Fibroblast of upper back skin (primary cell): ENCODE measurements around the gene RNF126.
"Not testable (repeated sequence)": the region's sequence is repeated elsewhere in the genome, so short reads cannot be mapped to it uniquely, and the experiment has no call there.

Source experiments
- DNase-seq: peaks from one replicate; pipeline ENCODE4 v3.0.0-alpha.2; 2013

RNF126 gene

DNA sequence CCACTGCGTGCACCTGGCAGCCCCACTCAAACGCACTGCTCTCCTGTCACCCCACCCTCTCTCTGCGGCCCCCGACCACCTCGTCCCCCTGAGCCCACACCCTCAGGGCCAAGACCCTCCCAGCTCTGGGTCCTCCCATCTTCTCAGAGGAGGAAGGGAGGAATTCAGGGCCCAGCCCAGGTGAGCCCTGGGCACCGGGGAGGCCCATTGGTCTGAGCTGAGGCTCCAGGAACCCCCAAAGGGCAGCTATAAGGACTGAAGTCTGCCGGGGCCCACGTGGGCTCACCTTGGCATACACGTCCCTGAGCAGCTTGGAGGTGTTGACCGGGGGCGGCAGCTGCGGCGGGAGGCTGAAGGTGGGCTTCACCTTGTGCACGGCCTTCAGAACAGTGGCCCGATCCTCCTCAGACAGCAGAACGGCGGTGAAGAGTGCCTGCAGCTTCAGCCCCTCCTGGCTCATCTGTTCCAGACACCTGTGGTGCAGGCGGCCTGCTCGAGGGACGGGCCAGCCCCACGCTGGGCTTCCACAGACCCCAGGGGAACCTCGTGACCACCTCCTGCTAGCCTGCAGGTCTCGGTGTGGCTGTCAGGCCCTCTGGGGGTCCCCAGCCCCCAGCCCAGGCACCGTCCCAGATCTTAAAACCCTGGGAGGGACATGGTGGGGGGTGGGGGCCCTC lies 38.4 kb downstream of the RNF126 start:
- DNase-seq = no peak

DNA sequence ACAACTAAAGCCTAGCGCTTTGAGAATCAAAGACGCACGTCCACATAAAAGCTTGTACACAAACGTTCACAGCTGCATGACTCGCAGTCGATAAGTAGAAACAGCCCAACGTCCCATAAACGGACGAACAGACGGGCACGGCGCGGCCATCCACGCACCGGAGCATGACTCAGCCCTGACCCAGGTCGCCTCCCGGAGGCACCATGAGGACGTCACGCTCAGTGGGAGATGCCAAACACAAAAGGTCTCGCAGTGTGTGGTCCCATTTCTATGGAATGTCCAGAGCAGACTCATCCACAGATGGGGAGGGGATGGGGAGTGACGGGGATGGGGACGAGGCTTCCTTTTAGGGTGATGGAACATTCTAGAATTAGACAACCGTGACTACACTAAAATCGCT lies 39.0 kb downstream of the RNF126 start:
- peak; percentile 92 for DNase-seq

DNA sequence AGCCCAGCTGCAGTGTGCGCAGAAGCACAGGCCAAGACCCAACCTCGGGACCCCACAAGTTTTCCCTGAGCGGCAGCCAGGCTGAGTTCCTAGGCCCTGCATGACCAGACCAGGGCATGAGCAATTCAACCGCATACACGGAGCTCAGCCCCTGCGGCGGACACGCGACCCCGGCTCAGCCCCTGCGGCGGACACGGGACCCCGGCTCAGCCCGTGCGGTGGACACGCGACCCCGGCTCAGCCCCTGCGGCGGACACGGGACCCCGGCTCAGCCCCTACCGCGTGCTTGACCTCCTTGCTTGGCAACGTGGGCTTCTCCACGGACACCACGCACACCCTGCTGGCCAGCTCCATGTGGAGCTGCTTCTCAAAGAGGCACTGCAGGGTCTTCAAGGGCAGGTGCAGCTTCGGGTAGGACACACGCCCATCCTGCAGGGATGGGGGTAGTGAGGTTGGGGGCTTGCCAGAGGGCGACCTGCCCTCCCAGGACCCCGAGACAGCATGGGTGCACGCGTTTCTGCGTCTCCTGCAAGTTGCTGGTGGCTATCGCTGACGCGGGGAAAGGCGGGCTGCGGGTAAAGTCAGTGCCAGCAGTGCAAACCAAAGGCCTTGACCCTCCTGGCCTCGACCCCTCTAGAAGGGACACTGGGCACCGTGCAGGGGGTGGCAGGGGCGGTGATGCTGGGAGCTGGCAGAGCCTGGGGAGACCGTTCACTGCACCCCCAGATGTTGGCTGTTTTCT lies 39.7 kb downstream of the RNF126 start:
- DNase-seq = no peak

DNA sequence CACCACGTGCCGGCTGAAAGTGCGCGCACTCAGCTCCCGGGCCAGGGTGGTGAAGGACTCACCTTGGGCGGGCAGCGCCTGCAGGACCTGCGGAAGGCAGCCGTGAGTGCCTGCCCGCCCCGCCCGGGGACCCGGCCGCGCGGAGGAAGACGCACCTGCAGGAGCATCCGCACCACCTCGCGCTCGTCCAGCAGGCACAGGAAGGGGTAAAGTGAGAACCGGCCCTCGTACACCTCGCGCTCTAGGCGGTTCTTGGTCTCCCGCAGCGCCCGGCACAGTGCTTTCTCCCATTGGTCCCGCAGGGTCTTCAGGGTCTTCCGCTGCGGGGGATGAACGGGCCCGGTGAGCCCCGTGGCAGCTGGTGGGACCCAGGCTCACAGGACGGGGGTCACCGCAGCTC lies 40.3 kb downstream of the RNF126 start:
- DNase-seq = no peak

DNA sequence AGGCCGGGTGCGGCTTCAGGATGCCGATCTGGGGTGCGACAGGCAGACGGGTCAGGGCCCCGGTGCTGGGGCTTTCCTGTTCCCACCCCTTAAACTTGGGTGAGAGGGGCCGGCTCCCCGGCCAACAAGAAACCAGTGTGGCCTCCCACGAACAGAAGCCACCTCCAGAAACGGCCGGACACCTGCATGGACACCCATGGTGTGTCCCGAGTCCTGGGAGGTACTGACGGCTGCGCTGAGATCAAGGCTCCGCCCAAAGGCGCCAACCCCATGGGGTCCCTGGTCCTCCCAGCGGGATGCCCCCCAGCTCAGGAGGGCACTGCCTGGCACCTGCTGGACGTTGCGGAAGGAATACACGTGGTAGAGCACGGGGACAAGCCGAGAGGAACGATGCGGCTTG lies 41.2 kb downstream of the RNF126 start:
- no peak for DNase-seq

DNA sequence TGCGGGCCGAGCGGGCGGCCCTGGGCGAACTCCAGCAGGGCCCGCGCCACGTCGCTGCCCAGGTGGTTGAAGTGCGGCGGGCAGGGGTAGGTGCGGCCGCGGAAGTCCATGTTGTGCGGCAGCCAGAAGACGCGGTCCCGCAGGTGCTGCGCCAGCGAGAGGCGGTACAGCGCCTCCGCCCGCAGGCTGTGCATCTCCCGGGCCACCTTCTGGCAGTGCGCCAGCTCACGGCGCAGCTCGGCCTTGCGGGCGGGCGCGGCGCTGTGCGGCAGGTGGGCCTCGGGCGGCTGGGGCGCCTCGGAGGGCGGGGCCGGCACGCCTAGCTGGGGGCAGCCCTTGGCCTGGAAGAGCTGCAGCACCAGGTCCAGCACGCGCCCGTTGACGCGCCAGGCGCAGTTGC lies 41.8 kb downstream of the RNF126 start:
- DNase-seq = not testable (repeated sequence)

DNA sequence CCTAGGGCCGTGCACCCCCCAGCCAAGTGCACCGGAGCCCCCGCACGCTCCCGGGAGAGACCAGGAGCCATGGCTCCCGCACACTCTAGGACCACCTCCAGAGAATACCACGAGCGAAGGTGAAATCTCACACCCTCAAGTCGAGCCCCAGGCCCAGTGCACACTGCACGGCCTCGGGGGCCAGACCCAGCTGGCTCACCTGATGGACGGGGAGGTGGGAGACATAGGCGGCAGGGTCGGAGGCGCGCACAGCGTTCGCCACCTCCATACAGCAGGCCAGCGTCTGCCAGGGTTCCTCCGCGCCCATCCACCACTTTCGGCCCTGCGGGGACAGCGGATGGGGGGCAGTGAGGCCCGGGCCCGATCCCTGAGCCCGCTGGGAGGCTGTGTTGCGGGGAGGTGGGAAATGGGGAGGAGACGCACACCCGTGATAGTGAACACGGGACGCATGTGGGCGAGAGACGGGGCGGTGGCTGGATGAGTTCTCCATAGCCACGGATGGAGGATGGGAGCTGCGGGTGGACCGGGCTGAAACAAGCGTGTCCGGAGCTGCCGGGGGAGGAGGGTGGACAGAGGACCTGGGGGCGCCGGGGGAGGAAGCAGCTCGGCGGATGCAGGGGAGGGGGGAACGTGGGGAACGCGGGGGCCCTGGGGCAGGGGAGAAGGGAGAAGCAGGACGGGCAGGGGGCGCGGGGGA lies 42.7 kb downstream of the RNF126 start:
- no peak for DNase-seq

DNA sequence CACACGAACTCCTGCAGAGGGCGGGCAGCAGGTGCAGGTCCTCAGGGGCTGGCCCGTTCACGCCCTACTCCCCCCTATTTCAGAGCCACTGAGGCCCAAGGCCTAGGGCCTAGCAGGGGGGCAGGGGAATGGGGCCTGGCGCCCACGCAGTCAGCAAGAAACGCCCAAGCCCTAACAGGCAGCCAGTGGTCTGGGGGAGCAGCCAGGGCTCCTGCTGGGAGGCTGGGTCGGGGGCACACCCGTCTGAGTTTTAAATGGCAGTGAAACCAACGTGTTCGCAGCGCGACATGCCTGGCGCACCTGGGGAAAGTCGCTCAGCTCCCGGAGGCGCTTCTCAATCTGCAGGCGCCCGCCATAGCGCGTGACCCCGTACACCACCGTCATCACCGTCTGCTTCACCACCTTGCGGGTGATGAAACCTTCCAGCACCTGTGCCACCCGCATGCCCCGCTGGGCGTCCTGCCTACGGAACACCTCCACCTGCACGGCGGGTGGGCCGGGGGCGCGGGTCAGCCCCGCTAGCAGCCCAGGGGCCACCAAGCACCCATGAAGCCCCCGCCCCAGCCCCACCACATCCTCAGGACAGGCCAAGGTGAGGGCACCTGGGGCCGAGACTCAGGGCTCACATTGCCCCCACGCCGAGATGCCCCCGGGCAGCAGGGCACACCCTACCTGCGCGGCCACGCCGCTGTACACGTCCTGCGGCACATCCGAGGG lies 43.6 kb downstream of the RNF126 start:
- DNase-seq = no peak

DNA sequence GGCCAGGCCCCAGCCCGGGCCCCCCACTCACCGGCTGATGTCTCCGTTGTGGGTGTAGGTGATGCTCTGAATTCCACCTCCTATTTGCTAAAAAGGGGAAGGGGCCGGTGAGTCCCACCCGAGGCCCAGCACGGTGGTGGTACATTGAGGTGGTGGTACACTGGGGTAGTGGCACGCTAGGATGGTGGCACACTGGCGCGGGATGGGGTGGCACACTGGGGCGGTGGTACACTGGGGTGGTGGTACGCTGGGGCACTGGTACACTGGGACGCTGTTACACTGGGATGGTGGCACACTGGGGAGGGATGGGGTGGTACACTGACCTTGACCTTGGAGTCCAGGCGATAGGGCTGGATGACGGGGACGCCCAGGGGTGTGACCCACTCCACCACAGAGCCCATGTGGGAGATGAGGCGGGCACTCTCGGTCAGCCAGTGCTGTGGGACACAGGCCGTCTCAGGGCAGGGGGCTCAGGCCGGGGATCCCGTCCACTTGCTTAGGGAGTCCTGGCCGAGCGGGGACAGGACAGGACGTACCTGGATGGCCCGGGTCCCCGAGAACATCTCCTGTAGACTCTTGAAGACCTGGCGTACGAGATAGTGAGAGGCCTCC lies 44.2 kb downstream of the RNF126 start:
- DNase-seq = no peak

DNA sequence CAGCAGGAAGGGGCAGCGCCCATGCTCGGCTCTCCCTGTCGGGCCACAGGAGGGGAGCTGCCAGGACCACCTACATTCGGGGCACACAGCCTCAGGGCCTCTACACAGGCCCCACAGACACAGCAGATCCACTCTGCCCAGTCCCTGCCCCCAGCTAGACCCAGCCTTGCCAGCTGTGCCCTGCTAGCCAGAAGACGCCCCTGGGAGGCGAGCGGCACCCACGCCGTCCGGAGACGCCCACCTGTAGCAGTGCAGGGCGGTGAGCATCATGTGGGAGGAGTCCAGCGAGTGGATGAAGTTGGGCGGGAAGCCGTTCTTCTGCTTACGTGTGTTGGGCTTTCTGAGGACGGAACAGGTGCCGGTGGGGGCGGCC lies 44.8 kb downstream of the RNF126 start:
- no peak for DNase-seq

DNA sequence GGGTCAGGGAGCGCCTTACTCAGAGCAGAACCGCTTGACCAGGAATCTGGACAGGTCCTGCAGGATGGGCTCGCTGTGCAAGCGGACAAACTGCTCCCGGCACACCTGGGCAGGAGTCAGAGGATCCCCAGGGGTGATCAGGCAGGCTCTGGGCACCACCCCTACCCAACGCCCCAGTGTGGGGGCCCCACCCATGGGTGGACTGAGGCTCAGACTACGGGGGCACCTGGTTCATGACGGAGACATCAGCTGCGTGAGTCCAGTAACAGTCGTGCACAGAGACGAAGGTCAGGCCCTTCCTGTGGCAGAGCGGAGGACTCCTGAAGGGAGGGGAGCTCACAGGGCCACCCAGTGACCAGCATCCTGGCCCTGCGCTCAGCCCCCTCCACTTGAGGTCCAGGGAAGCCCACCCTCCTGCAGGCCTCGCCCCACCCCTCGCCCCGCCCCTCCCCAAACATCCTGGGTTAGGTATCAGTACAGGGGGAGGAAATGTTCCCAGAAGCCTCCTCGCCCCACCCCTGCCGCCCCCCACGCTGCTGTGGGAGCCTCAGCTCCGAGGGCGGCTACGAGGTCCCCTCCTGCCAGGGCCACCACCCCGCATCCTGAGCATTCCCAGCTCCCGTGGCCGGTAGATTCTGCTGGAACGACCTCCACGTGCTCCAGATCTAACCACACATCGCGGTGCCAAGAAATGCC lies 45.3 kb downstream of the RNF126 start:
- DNase-seq = no peak

DNA sequence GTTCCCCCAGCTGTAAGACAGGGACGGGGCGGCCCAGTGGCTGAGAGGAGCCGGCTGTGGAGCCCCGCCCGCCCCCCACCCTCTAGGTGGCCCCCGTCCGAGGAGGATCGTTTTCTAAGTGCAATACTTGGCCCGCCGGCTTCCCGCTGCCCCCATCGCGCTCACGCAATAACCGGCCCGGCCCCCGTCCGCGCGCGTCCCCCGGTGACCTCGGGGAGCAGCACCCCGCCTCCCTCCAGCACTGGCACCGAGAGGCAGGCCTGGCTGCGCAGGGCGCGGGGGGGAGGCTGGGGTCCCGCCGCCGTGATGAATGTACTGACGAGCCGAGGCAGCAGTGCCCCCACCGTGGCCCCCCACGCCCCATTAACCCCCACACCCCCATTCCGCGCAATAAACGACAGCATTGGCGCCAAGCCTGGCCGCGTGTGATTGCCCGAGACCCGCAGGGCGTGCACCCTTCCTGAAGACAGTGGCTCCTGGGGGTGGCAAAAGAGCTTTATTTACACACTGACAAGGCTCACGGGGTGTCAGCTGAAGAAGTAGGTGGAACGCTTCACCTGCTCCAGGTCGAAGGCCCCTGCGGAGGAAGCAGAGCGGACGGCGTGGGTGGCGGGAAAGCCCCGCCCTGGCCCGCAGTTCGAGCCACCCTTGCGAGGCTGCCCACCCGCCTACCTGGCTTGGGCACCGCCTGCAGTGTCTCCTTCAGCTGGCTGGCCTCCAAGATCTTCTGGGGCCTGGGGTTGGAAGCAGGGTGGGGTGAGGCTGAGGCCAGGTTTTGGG lies 46.1 kb downstream of the RNF126 start:
- DNase-seq = no peak

DNA sequence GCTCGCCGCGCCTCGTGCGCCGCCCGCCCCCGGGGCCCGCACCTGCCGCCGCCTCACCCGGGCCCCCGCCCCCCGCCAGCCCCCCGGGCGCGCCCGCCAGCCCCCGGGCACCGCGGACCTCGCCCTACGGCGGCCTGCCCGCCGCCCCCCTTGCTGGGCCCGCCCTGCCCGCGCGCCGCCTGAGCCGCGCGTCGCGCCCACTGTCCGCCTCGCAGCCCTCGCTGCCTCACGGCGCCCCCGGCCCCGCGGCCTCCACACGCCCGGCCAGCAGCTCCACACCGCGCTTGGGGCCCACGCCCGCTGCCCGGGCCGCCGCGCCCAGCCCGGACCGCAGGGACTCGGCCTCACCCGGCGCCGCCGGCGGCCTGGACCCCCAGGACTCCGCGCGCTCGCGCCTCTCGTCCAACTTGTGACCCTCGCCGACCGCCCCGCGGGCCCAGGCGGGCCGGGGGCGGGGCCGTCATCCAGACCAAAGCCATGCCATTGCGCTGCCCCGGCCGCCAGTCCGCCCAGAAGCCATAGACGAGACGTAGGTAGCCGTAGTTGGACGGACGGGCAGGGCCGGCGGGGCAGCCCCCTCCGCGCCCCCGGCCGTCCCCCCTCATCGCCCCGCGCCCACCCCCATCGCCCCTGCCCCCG lies 46.8 kb downstream of the RNF126 start:
- no peak for DNase-seq

DNA sequence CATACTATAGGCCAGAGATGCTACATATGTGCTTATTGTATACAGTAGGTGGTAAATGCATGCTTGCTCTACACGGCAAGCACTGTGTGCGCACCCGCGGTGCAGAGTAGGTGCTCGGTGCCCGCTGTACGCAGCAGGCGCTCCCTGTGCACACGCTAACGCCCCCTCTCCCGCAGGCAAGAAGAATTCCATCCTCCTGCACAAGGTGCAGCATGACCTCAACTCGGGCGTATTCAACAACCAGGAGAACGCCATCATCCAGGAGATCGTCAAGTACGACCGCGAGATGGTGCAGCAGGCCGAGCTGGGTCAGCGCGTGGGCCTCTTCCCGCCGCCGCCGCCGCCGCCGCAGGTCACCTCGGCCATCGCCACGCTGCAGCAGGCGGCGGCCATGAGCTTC lies 47.4 kb downstream of the RNF126 start:
- no peak for DNase-seq

DNA sequence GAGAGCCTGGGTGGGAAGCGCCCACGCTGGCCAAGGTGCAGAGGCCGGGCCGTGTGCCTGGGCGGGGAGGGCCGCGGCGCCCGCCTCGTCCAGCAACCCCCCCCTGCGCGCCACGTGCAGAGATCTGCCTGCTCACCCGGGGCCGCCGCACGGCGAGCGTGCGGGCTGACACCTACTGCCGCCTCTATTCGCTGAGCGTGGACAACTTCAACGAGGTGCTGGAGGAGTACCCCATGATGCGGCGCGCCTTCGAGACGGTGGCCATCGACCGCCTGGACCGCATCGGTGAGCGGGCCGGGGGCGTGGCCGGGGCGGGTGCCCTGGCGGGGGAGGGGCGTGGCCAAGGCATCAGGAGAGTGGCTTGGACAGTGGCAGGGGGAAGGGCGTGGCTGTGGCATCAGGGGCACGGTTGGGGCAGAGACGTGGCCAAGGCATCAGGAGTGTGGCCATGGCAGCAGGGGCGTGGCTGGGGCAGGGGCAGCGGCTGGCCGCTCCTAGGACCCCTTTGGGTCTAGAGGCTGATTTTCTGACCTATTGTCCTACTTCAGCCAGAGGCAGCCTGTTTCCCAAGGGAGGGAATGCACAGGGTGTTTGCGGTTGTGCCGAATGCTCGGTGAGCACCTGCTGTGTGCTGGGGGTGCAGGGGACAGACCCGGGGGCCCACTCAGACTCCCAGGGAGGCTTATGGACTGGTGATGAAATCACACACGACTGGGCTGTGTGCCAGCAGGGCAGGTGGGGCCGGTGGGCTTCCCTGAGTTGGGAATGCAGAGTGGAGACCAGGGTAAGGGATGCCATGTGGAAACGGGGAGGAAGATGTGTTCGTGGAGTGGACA lies 49.1 kb downstream of the RNF126 start:
- DNase-seq = no peak

DNA sequence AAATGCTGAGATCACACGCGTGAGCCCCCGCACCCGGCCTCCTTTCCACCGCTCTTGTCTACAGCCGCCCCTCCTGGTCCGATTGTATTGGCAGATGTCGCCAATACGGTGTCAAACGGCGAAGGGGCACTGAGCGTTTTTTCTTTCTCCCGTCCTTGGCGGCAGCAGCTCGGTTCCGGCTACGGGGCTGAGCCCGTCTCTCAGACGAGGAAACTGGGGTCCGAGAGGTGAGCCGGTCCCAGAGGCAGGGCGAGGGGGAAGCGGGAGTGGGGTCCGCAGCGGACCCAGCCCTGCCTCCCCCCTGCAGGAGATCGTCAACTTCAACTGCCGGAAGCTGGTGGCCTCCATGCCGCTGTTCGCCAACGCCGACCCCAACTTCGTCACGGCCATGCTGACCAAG lies 50.1 kb downstream of the RNF126 start:
- DNase-seq = no peak

DNA sequence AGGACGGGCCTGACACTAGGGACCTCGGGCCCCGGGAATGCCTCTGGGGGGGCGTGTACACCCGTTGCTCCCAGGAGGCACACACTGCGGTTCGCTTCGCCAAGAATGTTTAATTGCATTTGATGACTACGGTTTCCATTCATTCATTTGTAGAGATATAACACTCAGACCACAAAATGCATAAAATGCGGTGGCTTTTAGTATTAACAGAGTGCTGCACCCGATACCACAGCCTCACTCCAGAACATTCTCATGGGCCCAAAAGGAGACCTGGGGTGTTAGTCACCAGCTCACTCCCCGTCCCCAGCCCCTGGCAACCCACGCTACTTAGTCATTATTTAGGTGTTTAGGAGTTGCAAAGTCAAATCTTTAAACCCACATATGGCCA lies 51.5 kb downstream of the RNF126 start:
- DNase-seq = peak; percentile 98

DNA sequence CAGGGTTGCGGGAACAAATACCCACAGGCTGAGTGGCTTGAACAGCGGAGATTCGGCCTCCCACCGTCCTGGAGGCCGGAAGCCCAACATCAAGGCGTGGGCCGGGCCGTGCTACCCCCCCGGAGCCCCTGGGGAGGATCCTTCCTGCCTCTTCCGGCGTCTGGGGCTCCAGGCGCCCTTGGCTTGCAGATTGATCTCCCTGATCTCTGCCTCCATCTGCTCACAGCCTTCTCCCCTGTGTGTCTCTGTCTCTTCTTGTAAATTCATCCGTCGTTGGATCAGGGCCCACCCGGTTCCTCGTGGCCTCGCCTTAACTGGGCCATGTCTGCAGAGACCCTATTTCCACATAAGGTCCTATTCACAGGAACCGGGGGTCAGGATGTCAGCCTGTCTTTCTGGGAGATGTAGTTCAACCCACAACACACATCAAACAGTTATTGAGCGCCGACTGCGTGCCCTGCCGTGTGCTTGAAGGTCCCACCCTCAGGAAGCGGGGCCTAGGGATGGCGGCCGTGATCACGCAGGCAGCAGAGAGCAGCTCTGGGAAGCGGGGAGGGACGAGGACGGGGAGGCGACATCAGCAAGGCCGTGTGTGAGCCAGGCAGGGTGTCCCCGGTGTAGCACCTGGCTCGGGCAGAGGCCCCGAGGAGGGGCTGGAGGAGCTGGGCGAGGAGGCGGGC lies 52.1 kb downstream of the RNF126 start:
- peak; percentile 93 for DNase-seq

DNA sequence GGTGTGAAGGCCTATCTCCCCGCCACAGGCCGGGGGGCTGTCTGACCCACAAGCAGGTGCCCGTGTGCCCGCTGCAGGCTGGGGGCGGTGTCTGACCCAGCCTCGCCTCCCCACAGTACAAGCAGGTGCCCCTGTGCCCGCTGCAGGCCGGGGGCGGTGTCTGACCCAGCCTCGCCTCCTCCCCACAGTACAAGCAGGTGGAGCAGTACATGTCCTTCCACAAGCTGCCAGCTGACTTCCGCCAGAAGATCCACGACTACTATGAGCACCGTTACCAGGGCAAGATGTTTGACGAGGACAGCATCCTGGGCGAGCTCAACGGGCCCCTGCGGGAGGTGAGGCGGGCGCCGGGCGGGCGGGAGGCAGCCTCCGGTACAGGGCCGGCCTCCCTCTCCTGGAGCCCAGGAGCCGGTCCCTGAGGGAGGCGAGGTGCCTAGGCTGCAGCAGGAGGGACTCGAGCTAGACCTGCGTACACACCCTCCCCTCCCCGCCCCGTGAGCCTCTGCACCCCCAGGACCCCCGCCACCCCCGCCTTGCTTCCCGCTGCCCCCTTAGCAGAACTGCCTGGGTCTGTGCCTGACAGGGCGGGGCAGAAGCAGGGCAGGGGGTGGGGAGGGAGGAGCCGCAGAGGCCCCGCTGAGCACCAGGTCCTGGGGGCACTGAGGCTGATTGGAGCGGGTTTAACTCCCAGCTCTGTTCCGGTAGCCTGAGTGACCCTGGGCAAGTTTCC lies 52.8 kb downstream of the RNF126 start:
- no peak for DNase-seq
